GM12878 (cell line): ENCODE measurements around the gene COLQ. TPM values are rescaled to one million over a fixed set of nuclear protein-coding genes. Genes with fewer than 3 reads are reported as not detected.
A peak's percentile ranks its signal among the peaks of the same experiment; 100 is the strongest.

Experiments used
- ATAC-seq: fragments of 200-7000 bp; cut with Tn5 transposase; 3 replicates; pipeline ENCODE4 v1.9.1; 2020; ENCODE audit warnings: mild to moderate bottlenecking, moderate library complexity
- BruUV-seq: library from RNA; stranded (reverse); fragments of 400-500 nt; replicated peaks from 2 replicates; lab custom pipeline; 2021; lab: Mats Ljungman, UMichigan
- CTCF ChIA-PET: fragments of 300-600 bp; sonication (Branson Sonifier 250); formaldehyde crosslinking; extraction: SDS; loops from one replicate; lab custom pipeline; 2021; ENCODE audit warnings: inconsistent platforms; lab: Yijun Ruan, JAX
- POLR2A ChIA-PET: fragments of 350-600 bp; formaldehyde crosslinking; extraction: SDS; loops from one replicate; lab custom pipeline; 2021; ENCODE audit warnings: inconsistent platforms; lab: Charles Lee
- RAD21 ChIA-PET: fragments of 300-600 bp; sonication (Branson Sonifier 250); formaldehyde crosslinking; loops from one replicate; lab custom pipeline; 2023; ENCODE audit warnings: antibody characterized with exemption; ENCODE audit not compliant: unreplicated experiment; lab: Charles Lee
- SMC1A ChIA-PET: fragments of 300-600 bp; sonication (Branson Sonifier 250); formaldehyde crosslinking; loops from one replicate; lab custom pipeline; 2023; ENCODE audit not compliant: unreplicated experiment, uncharacterized antibody; lab: Charles Lee
- DNase-seq: peaks from one replicate; pipeline ENCODE4 v3.0.0-alpha.2; 2011; ENCODE audit warnings: low read depth, low spot score
- FAIRE-seq: peaks from 3 replicates; lab custom pipeline; 2011; peaks lifted over from hg19 to GRCh38; lab: Jason Lieb, UNC
- H2AFZ ChIP-seq: 2 replicates; pipeline ENCODE4 v1.6.0; 2011; ENCODE audit warnings: low read depth, low read length, control low read depth; ENCODE audit not compliant: control insufficient read depth
- H3K27ac ChIP-seq: 2 replicates; pipeline ENCODE4 v1.5.1; 2011; ENCODE audit warnings: control low read depth; ENCODE audit not compliant: control insufficient read depth, insufficient read depth
- H3K27me3 ChIP-seq, 2 experiments: replicated peaks in 1 of 2; 2 replicates each; pipeline versions ENCODE4 v1.6.0 to v1.6.1; 2011; ENCODE audit warnings: low read length in 1 of 2; ENCODE audit not compliant: control insufficient read depth in 2 of 2, insufficient read depth in 2 of 2
- H3K36me3 ChIP-seq, 2 experiments: 2 replicates each; pipeline ENCODE4 v1.5.1; 2011; ENCODE audit warnings: low read length in 1 of 2; ENCODE audit not compliant: control insufficient read depth in 2 of 2, insufficient read depth in 2 of 2
- H3K4me1 ChIP-seq: 2 replicates; pipeline ENCODE4 v1.6.1; 2011; ENCODE audit warnings: mild to moderate bottlenecking, low read length, moderate library complexity, mixed read lengths; ENCODE audit not compliant: control insufficient read depth, insufficient read depth
- H3K4me2 ChIP-seq: 2 replicates; pipeline ENCODE4 v1.6.0; 2011; ENCODE audit warnings: control low read depth; ENCODE audit not compliant: control insufficient read depth, insufficient read depth
- H3K4me3 ChIP-seq: fragments of 200-600 bp; sonication (generic); 2 replicates; pipeline ENCODE4 v1.5.1; 2016
- H3K79me2 ChIP-seq: 2 replicates; pipeline ENCODE4 v1.6.0; 2011; ENCODE audit warnings: low read length; ENCODE audit not compliant: control insufficient read depth, insufficient read depth
- H3K9ac ChIP-seq: 2 replicates; pipeline ENCODE4 v1.8.0; 2011; ENCODE audit warnings: low read length, control low read depth, mixed read lengths; ENCODE audit not compliant: control insufficient read depth, insufficient read depth
- H3K9me3 ChIP-seq: replicated peaks from 3 replicates; pipeline ENCODE4 v1.5.1; 2011; ENCODE audit warnings: mild to moderate bottlenecking, low read length; ENCODE audit not compliant: control insufficient read depth, insufficient read depth
- H4K20me1 ChIP-seq: 2 replicates; pipeline ENCODE4 v1.6.0; 2011; ENCODE audit not compliant: control insufficient read depth, insufficient read depth
- CREB1 ChIP-seq: IDR thresholded peaks from 2 replicates; pipeline ENCODE4 v1.6.1; 2012; ENCODE audit warnings: low read depth, mild to moderate bottlenecking, inconsistent platforms
- HDGF ChIP-seq: fragments of 450-650 bp; IDR thresholded peaks from 2 replicates; pipeline ENCODE4 v1.6.1; 2016; ENCODE audit warnings: antibody characterized with exemption
- IRF3 ChIP-seq: fragments of 450-650 bp; IDR thresholded peaks from 2 replicates; pipeline ENCODE4 v1.6.1; 2014; ENCODE audit warnings: mild to moderate bottlenecking
- MLLT1 ChIP-seq: fragments of 450-650 bp; IDR thresholded peaks from 2 replicates; pipeline ENCODE4 v1.6.1; 2016; ENCODE audit warnings: mild to moderate bottlenecking
- NR2C1 ChIP-seq: fragments of 450-650 bp; IDR thresholded peaks from 2 replicates; pipeline ENCODE4 v1.6.1; 2017; ENCODE audit warnings: antibody characterized with exemption, mild to moderate bottlenecking, moderate library complexity
- PKNOX1 ChIP-seq: fragments of 450-650 bp; IDR thresholded peaks from 2 replicates; pipeline ENCODE4 v1.6.1; 2016; ENCODE audit warnings: mild to moderate bottlenecking
- POLR2A ChIP-seq: IDR thresholded peaks from 2 replicates; pipeline ENCODE4 v1.6.1; 2011; ENCODE audit warnings: low read depth, mild to moderate bottlenecking, low read length
- SUPT20H ChIP-seq: IDR thresholded peaks from 2 replicates; pipeline ENCODE4 v1.6.1; 2011; ENCODE audit warnings: low read depth, mild to moderate bottlenecking, low read length, moderate library complexity, borderline replicate concordance; ENCODE audit not compliant: control insufficient read depth
- WGBS: methylation state at CpG from one replicate; pipeline ENCODE4 v1.1.6; 2016; ENCODE audit warnings: low lambda C conversion rate; ENCODE audit not compliant: insufficient replicate concordance, insufficient coverage; ENCODE audit errors: missing lambda C conversion rate; 5-methylcytosine and 5-hydroxymethylcytosine counted together
- in situ Hi-C: fragments of 300-500 bp; cut with MboI; formaldehyde crosslinking; loops from 9 replicates; pipeline ENCODE4 v1.14.3; 2018; ENCODE audit warnings: mixed read lengths
- intact Hi-C: fragments of 100-400 bp; cut with micrococcal nuclease; formaldehyde crosslinking; loops from one replicate; pipeline ENCODE4 v1.14.2; 2022; ENCODE audit not compliant: unreplicated experiment
- polyA plus RNA-seq, 11 experiments: library from polyadenylated mRNA; depleted of rRNA in 4 of 11; unstranded in 6 of 11; stranded (reverse) in 5 of 11; fragments of >200 nt; fragmentation: Nextera tagmentation in 4 of 11; fragmentation: Illumina TruSeq in 1 of 11; extraction: Ambion mirVana in 4 of 11; extraction: Trizol in 1 of 11; gene quantifications; 1 replicate in 1 of 11; 2 replicates in 10 of 11; pipeline versions ENCODE4 v1.2.1 to v1.2.3, GENCODE V29; 2011 to 2016; ENCODE audit warnings: inconsistent platforms in 2 of 11, missing spikeins in 2 of 11, low read depth in 1 of 11
- total RNA-seq, 4 experiments: library from RNA; depleted of rRNA in 3 of 4; stranded (reverse); fragments of >200 nt in 3 of 4; fragmentation: Illumina TruSeq in 1 of 4; extraction: Trizol in 1 of 4; gene quantifications; 2 replicates each; pipeline versions ENCODE4 v1.2.1 to v1.2.3, GENCODE V29; 2013 to 2021

Gene COLQ
- total and polyA plus RNA-seq, 10 of the 15 experiments (the other 5 are each of a cell fraction or from before 2014, with no cell fraction given), result 0.13 to 2.7 (median 0.70) TPM

GRCh38 chr3:15477951-15478639 lies 43.4 kb downstream of the COLQ start:
- no peak for FAIRE-seq
- intact Hi-C loops (no loop called here), in situ Hi-C loops (no loop called here)
- H3K27ac ChIP-seq, result no peak overlapping the region
- no peaks in the 10 kb centered on the region for H3K27me3 ChIP-seq
- SMC1A ChIA-PET, result interaction anchor here (0.6 to 1.5 kb wide), 3 partner anchors 10 to 62 kb away, joined by 3 to 4 read pairs (median 4); no protein-coding TSS in a partner anchor
- no peaks in the 10 kb centered on the region for H3K79me2 ChIP-seq
- CTCF ChIA-PET, result interaction anchor here (0.9 to 3.0 kb wide), 2 partner anchors 9 to 17 kb away, joined by 3 to 10 read pairs; no protein-coding TSS in a partner anchor
- H3K9me3 ChIP-seq, result no peaks in the 10 kb centered on the region
- H4K20me1 ChIP-seq, result no peaks in the 10 kb centered on the region
- TF ChIP-seq CREB1, result no peak
- 0 out of 2 replicates have a peak, but pooled peaks have one; percentile 11 for TF ChIP-seq PKNOX1
- 56% methylated on average over 6 of the region's 6 CpGs for WGBS
- H2AFZ ChIP-seq, result no peak overlapping the region
- no peaks in the 10 kb centered on the region for H3K36me3 ChIP-seq
- H3K4me3 ChIP-seq, result no peak overlapping the region
- ATAC-seq, result no peak
- no TSS peak for BruUV-seq
- DNase-seq, result no peak
- no peaks in the 10 kb centered on the region for H3K4me1 ChIP-seq
- H3K4me2 ChIP-seq, result no peak overlapping the region
- RAD21 ChIA-PET, result interaction anchor here (0.9 kb wide), 1 partner anchor 10 kb away, joined by 3 read pairs; no protein-coding TSS in a partner anchor
- POLR2A ChIA-PET, result no interaction called here
- no peak overlapping the region for H3K9ac ChIP-seq

- intact Hi-C loops, result no loop called here
- no peaks in the 10 kb centered on the region for H3K36me3 ChIP-seq
- H3K4me2 ChIP-seq, result no peak overlapping the region
- DNase-seq (no peak), ATAC-seq (no peak), FAIRE-seq (no peak)
- POLR2A ChIA-PET, result no interaction called here
- 28% methylated on average over 3 of the region's 3 CpGs for WGBS
- no peaks in the 10 kb centered on the region for H3K79me2 ChIP-seq
- SMC1A ChIA-PET, result no interaction called here
- CTCF ChIA-PET, result interaction anchor here (0.7 to 1.4 kb wide), 2 partner anchors 80 to 209 kb away, joined by 3 to 7 read pairs; no protein-coding TSS in a partner anchor
- in situ Hi-C loops, result no loop called here
- H2AFZ ChIP-seq, result no peak overlapping the region
- no peaks in the 10 kb centered on the region for H3K9me3 ChIP-seq
- H3K4me1 ChIP-seq, result no peaks in the 10 kb centered on the region
- H3K4me3 ChIP-seq, result no peak overlapping the region
- no peak overlapping the region for H3K9ac ChIP-seq
- H3K27me3 ChIP-seq, result no peaks in the 10 kb centered on the region
- RAD21 ChIA-PET, result no interaction called here
- H4K20me1 ChIP-seq, result no peaks in the 10 kb centered on the region
- BruUV-seq, result no TSS peak
- H3K27ac ChIP-seq, result no peak overlapping the region
- TF ChIP-seq SUPT20H (no peak), IRF3 (no peak), HDGF (no peak), POLR2A (no peak), MLLT1 (no peak), NR2C1 (no peak)
These were observed 45.1 kb downstream of the COLQ start for GRCh38 chr3:15476378-15476777.
